ENCODE results near the gene TXNRD1.

DNA sequence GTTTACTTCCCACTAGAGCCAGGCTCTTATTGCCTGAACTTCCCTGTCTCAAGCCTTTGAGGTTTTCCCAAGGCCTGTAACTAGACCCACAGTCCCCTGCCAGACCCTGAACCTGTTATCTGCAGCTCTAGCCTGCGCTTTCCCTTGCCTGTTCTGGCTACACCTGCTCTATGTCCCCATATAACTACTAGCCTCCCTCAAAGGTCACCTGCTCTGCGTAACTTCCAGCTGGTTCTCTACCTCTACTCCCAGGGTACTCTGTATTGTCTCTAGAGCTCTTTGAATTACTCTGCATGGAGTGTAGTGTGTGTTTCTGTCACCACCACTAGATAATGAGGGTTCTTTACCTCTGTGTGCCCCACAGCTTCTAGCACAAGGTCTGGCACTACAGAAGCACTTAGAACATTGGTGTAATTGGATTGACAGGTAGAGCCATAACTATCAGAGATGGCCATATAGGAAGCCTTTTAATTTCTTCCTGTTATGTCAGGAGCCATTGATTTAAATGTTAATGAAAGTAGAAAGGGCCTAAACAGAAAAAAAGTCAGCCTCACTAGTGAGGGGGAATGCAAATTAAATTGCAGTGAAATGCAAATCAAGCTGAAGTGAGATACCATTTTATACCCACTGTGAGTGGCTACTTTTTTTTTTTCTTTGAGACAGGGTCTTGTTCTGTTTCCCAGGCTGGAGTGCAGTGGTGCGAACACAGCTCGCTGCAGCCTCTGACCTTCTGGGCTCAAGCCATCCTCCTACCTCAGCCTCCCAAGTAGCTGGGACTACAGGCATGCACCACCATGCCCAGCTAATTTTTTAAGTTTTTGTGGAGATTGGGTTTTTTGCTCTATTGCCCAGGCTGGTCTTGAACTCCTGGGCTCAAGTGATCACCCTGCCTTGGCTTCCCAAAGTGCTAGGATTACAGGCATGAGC lies 135.7 kb downstream of the TXNRD1 start:
- TF ChIP-seq, protein P1, sequence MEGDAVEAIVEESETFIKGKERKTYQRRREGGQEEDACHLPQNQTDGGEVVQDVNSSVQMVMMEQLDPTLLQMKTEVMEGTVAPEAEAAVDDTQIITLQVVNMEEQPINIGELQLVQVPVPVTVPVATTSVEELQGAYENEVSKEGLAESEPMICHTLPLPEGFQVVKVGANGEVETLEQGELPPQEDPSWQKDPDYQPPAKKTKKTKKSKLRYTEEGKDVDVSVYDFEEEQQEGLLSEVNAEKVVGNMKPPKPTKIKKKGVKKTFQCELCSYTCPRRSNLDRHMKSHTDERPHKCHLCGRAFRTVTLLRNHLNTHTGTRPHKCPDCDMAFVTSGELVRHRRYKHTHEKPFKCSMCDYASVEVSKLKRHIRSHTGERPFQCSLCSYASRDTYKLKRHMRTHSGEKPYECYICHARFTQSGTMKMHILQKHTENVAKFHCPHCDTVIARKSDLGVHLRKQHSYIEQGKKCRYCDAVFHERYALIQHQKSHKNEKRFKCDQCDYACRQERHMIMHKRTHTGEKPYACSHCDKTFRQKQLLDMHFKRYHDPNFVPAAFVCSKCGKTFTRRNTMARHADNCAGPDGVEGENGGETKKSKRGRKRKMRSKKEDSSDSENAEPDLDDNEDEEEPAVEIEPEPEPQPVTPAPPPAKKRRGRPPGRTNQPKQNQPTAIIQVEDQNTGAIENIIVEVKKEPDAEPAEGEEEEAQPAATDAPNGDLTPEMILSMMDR (IDR thresholded peaks at IDR 0.05), result no peak
- no peak for TF ChIP-seq POLR2A (IDR thresholded peaks at IDR 0.05)

All from uterus (tissue), 2 donors.